Keratinocyte (primary cell): ENCODE results near the gene CARM1. TPM values are rescaled to one million over a fixed set of nuclear protein-coding genes. Genes with fewer than 3 reads are reported as not detected.

Experiments used
- DNase-seq: peaks from one replicate; pipeline ENCODE4 v3.0.0-alpha.2; 2011; ENCODE audit warnings: low read depth, missing footprints, low spot score
- FAIRE-seq: peaks from 2 replicates; lab custom pipeline; 2011; peaks lifted over from hg19 to GRCh38; lab: Jason Lieb, UNC
- H2AFZ ChIP-seq: 2 replicates; pipeline ENCODE4 v1.6.0; 2012; ENCODE audit warnings: low read length, control low read depth, inconsistent platforms; ENCODE audit not compliant: control insufficient read depth
- H3K27ac ChIP-seq: 2 replicates; pipeline ENCODE4 v1.5.1; 2011; ENCODE audit warnings: low read length; ENCODE audit not compliant: control insufficient read depth, insufficient read depth
- H3K27me3 ChIP-seq: 3 replicates; pipeline ENCODE4 v1.6.0; 2011; ENCODE audit warnings: low read length; ENCODE audit not compliant: control insufficient read depth, insufficient read depth; ENCODE audit errors: extremely low read depth
- H3K36me3 ChIP-seq, 2 experiments: 2 replicates in 1 of 2; 3 replicates in 1 of 2; pipeline ENCODE4 v1.5.1; 2011; ENCODE audit warnings: low read length in 2 of 2, mild to moderate bottlenecking in 1 of 2; ENCODE audit not compliant: control insufficient read depth in 2 of 2, insufficient read depth in 2 of 2; ENCODE audit errors: extremely low read depth in 1 of 2
- H3K4me1 ChIP-seq: 3 replicates; pipeline ENCODE4 v1.5.1; 2011; ENCODE audit warnings: low read length; ENCODE audit not compliant: control insufficient read depth, insufficient read depth; ENCODE audit errors: extremely low read depth
- H3K4me2 ChIP-seq: 3 replicates; pipeline ENCODE4 v1.6.0; 2011; ENCODE audit warnings: low read depth, low read length; ENCODE audit not compliant: control insufficient read depth, insufficient read depth; ENCODE audit errors: extremely low read depth
- H3K4me3 ChIP-seq, 3 experiments: fragments of 200-600 bp in 1 of 3; sonication (generic) in 1 of 3; 2 replicates in 2 of 3; 3 replicates in 1 of 3; pipeline ENCODE4 v1.5.1; 2011 to 2016; ENCODE audit warnings: low read length in 3 of 3, mild to moderate bottlenecking in 3 of 3, control low read depth in 2 of 3, inconsistent platforms in 1 of 3, low read depth in 1 of 3, mixed read lengths in 1 of 3, mixed run types in 1 of 3, moderate library complexity in 1 of 3; ENCODE audit not compliant: control insufficient read depth in 2 of 3, insufficient read depth in 2 of 3; ENCODE audit errors: extremely low read depth in 1 of 3
- H3K79me2 ChIP-seq: 2 replicates; pipeline ENCODE4 v1.6.0; 2012; ENCODE audit warnings: low read length; ENCODE audit not compliant: control insufficient read depth, insufficient read depth
- H3K9ac ChIP-seq: 3 replicates; pipeline ENCODE4 v1.6.0; 2011; ENCODE audit warnings: low read length; ENCODE audit not compliant: control insufficient read depth, insufficient read depth; ENCODE audit errors: extremely low read depth
- H3K9me1 ChIP-seq: 3 replicates; pipeline ENCODE4 v1.6.0; 2011; ENCODE audit warnings: low read length; ENCODE audit not compliant: control insufficient read depth, insufficient read depth; ENCODE audit errors: extremely low read depth
- H3K9me3 ChIP-seq: 2 replicates; pipeline ENCODE4 v1.5.1; 2012; ENCODE audit warnings: low read depth, low read length; ENCODE audit not compliant: control insufficient read depth
- H4K20me1 ChIP-seq: 3 replicates; pipeline ENCODE4 v1.6.0; 2011; ENCODE audit warnings: low read length; ENCODE audit not compliant: control insufficient read depth, insufficient read depth; ENCODE audit errors: extremely low read depth
- EZH2 ChIP-seq: IDR thresholded peaks from one replicate; pipeline ENCODE4 v1.6.1; 2012; ENCODE audit warnings: inconsistent platforms, mild to moderate bottlenecking, low read length, moderate library complexity
- dilution Hi-C: fragments of 300-500 bp; cut with MboI; formaldehyde crosslinking; loops from one replicate; pipeline ENCODE4 v1.7.0; 2020; ENCODE audit warnings: low sequenced_read_pairs; ENCODE audit not compliant: extremely low pct_ligation_motif_present
- polyA plus RNA-seq, 5 experiments: library from polyadenylated mRNA; depleted of rRNA in 3 of 5; stranded (reverse) in 3 of 5; stranded (forward) in 1 of 5; unstranded in 1 of 5; fragments of >200 nt; gene quantifications; 1 replicate in 1 of 5; 2 replicates in 3 of 5; 3 replicates in 1 of 5; pipeline versions ENCODE4 v1.2.1 to v1.2.3, GENCODE V29; 2011 to 2012; ENCODE audit warnings: missing spikeins in 2 of 5, low read depth in 1 of 5, low replicate concordance in 1 of 5
- TF ChIP-seq, protein P1 (sequence below), 3 experiments: IDR thresholded peaks in 1 of 3; conservative IDR thresholded peaks in 1 of 3; optimal IDR thresholded peaks in 1 of 3; 2 replicates in 2 of 3; 3 replicates in 1 of 3; pipeline versions ENCODE3 to v1.5.1; 2011; ENCODE audit warnings: low read length in 3 of 3, mild to moderate bottlenecking in 3 of 3, moderate library complexity in 2 of 3, control low read depth in 1 of 3, inconsistent platforms in 1 of 3; ENCODE audit not compliant: insufficient read depth in 2 of 3; ENCODE audit errors: extremely low read depth in 1 of 3

CARM1 gene
- polyA plus RNA-seq, 1 donor (not counting 4 experiments of a cell fraction or from before 2014, with no cell fraction given): 22.8 TPM

DNA sequence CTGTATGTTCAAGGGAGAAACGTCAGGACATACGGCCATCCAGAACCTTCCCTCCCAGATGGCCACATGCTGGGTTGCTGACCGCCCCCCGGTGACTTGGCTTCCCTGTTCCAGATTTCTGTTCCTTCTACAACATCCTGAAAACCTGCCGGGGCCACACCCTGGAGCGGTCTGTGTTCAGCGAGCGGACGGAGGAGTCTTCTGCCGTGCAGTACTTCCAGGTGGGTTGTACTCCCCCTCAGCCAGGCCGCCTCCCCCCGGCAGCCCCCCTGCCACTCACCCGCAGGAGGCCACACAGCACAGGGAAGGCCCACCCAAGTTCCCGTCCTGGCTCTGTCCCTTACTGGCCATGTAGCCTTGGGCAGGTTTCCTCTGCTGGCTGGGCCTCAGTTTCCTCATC lies 36.6 kb downstream of the CARM1 start:
- Histone ChIP-seq H3K27ac (no peak overlapping the region), H3K4me1 (no peaks in the 10 kb centered on the region), H4K20me1 (no peaks in the 10 kb centered on the region), H3K4me2 (no peak overlapping the region), H3K9me1 (no peaks in the 10 kb centered on the region), H3K9ac (no peak overlapping the region), H3K36me3 (peaks cover 8 to 24% of the 10 kb centered on the region in 2 experiments), H3K9me3 (no peaks in the 10 kb centered on the region), H3K4me3 (no peak overlapping the region), H3K27me3 (no peaks in the 10 kb centered on the region), H3K79me2 (peaks cover 16% of the 10 kb centered on the region), H2AFZ (no peak overlapping the region)
- FAIRE-seq: no peak
- dilution Hi-C loops: no loop called here
- no peak for TF ChIP-seq EZH2
- TF ChIP-seq, protein P1, sequence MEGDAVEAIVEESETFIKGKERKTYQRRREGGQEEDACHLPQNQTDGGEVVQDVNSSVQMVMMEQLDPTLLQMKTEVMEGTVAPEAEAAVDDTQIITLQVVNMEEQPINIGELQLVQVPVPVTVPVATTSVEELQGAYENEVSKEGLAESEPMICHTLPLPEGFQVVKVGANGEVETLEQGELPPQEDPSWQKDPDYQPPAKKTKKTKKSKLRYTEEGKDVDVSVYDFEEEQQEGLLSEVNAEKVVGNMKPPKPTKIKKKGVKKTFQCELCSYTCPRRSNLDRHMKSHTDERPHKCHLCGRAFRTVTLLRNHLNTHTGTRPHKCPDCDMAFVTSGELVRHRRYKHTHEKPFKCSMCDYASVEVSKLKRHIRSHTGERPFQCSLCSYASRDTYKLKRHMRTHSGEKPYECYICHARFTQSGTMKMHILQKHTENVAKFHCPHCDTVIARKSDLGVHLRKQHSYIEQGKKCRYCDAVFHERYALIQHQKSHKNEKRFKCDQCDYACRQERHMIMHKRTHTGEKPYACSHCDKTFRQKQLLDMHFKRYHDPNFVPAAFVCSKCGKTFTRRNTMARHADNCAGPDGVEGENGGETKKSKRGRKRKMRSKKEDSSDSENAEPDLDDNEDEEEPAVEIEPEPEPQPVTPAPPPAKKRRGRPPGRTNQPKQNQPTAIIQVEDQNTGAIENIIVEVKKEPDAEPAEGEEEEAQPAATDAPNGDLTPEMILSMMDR (optimal IDR thresholded peaks at IDR 0.05 in 1 of 3, IDR thresholded peaks at IDR 0.05 in 1 of 3, conservative IDR thresholded peaks at IDR 0.05 in 1 of 3; ENCODE audit: extremely low read depth in 1 of 3, insufficient read depth in 2 of 3, low read length in 3 of 3): no peak
- DNase-seq: no peak

DNA sequence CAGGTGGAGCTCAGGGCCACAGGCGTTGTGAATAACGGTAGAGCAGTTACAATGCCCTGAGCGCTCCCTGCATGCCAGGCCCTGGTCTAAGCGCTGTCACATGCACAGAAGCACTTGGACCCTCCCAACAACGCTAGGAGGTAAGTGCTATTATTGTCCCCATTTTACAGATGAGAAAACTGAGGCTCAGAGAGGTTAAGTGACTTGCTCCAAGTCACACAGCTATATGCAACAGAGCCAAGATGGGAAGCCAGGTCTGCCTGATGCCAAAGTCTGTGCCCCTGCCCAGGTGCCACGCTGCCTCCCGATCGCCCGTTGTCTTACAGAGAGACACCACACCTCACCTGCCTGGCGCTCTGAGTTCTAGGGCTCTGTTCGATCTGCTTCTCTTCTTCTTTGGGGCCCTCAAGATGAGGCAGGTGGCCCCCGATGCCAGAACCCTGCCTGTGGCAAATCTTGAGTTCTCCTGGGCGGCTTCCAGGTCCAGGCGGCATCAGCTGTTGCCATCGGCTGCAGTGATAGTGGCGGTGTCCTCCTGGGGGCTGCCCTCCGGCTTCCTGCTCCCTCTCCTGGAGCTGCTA lies 37.1 kb downstream of the CARM1 start:
- TF ChIP-seq, protein P1 (optimal IDR thresholded peaks at IDR 0.05 in 1 of 3, IDR thresholded peaks at IDR 0.05 in 1 of 3, conservative IDR thresholded peaks at IDR 0.05 in 1 of 3; ENCODE audit: extremely low read depth in 1 of 3, insufficient read depth in 2 of 3, low read length in 3 of 3): no peak
- TF ChIP-seq EZH2: no peak
- Histone ChIP-seq H3K36me3 (peaks cover 8 to 24% of the 10 kb centered on the region in 2 experiments), H3K4me1 (no peaks in the 10 kb centered on the region), H3K27ac (no peak overlapping the region), H3K27me3 (no peaks in the 10 kb centered on the region), H3K79me2 (peaks cover 13% of the 10 kb centered on the region), H3K9ac (no peak overlapping the region), H4K20me1 (no peaks in the 10 kb centered on the region), H3K4me3 (no peak overlapping the region), H2AFZ (no peak overlapping the region), H3K9me1 (no peaks in the 10 kb centered on the region), H3K9me3 (no peaks in the 10 kb centered on the region), H3K4me2 (no peak overlapping the region)
- dilution Hi-C loops: no loop called here
- DNase-seq (no peak), FAIRE-seq (no peak)
